Nephron (organoid): ENCODE results near the gene SPATA2L.
A peak's percentile ranks its signal among the peaks of the same experiment; 100 is the strongest.

Experiments used
- H3K27ac Mint-ChIP-seq, 3 experiments: 2 replicates each; pipeline ENCODE4 v1.8.0; 2020; ENCODE audit warnings: mixed read lengths in 3 of 3, mild to moderate bottlenecking in 2 of 3, moderate library complexity in 1 of 3
- H3K27me3 Mint-ChIP-seq: 2 replicates; pipeline ENCODE4 v1.8.0; 2021; ENCODE audit warnings: low read depth, mild to moderate bottlenecking, moderate library complexity, mixed read lengths
- H3K36me3 Mint-ChIP-seq: 2 replicates; pipeline ENCODE4 v1.8.0; 2020; ENCODE audit warnings: low read depth, mixed read lengths
- H3K4me1 Mint-ChIP-seq: 2 replicates; pipeline ENCODE4 v1.8.0; 2020; ENCODE audit warnings: mixed read lengths
- H3K4me3 Mint-ChIP-seq, 3 experiments: 2 replicates each; pipeline ENCODE4 v1.8.0; 2020; ENCODE audit warnings: mild to moderate bottlenecking in 3 of 3, mixed read lengths in 3 of 3, moderate library complexity in 2 of 3
- H3K9me3 Mint-ChIP-seq: 2 replicates; pipeline ENCODE4 v1.8.0; 2020; ENCODE audit warnings: mixed read lengths
- CTCF ChIP-seq, 3 experiments: fragments of 200-600 bp; sonication (generic); IDR thresholded peaks; one replicate each; pipeline ENCODE4 v1.5.0; 2021; ENCODE audit warnings: antibody characterized with exemption in 3 of 3; ENCODE audit not compliant: unreplicated experiment in 3 of 3

The SPATA2L gene

GRCh38 chr16:89657442-89658220, 43.9 kb downstream of the SPATA2L start, which contains the start of the genes CHMP1A and SPATA33:
CHMP1A (minus strand) TSS chr16:89657708; CDS start chr16:89657588, 120 bp downstream.
SPATA33 (plus strand) TSS chr16:89657836; CDS start chr16:89657912, 76 bp downstream.
- H3K4me3 Mint-ChIP-seq: peak within 1 kb of the TSS; percentile 94 to 96 (median 95)
- no peak for TF ChIP-seq CTCF (IDR thresholded peaks at IDR 0.05; ENCODE audit: unreplicated experiment in 3 of 3)
- H3K27ac Mint-ChIP-seq: peak within 1 kb of the TSS; percentile 29 to 63 (median 56)
- H3K9me3 Mint-ChIP-seq: peaks cover 2% of the 10 kb centered on the region
- H3K27me3 Mint-ChIP-seq: no peaks in the 10 kb centered on the region
- peaks cover 43% of the 10 kb centered on the region for H3K36me3 Mint-ChIP-seq
- H3K4me1 Mint-ChIP-seq: peaks cover 11% of the 10 kb centered on the region

- Mint-ChIP-seq H3K4me1 (peaks cover 11% of the 10 kb centered on the region), H3K27me3 (no peaks in the 10 kb centered on the region)
Measured at GRCh38 chr16:89656435-89657121, 44.9 kb downstream of the SPATA2L start.

GRCh38 chr16:89655062-89655643, 46.4 kb downstream of the SPATA2L start:
- no peak overlapping the region for H3K27ac Mint-ChIP-seq
- H3K36me3 Mint-ChIP-seq: peaks cover 22% of the 10 kb centered on the region
- peak overlapping the region; percentile 83 to 95 (median 84) for H3K4me3 Mint-ChIP-seq
- peaks cover 11% of the 10 kb centered on the region for H3K4me1 Mint-ChIP-seq
- TF ChIP-seq CTCF (IDR thresholded peaks at IDR 0.05; ENCODE audit: unreplicated experiment in 3 of 3): no peak
- no peaks in the 10 kb centered on the region for H3K27me3 Mint-ChIP-seq
- no peaks in the 10 kb centered on the region for H3K9me3 Mint-ChIP-seq

More at GRCh38 chr16:89656435-89657121, 44.9 kb downstream of the SPATA2L start:
- Mint-ChIP-seq H3K9me3 (peaks cover 2% of the 10 kb centered on the region), H3K36me3 (peaks cover 34% of the 10 kb centered on the region), H3K4me3 (peak overlapping the region; percentile 83 to 96 (median 95)), H3K27ac (peak overlapping the region in 2 of 3 experiments; percentile 23 to 39)
- no peak for TF ChIP-seq CTCF (IDR thresholded peaks at IDR 0.05; ENCODE audit: unreplicated experiment in 3 of 3)

- no peak for TF ChIP-seq CTCF (IDR thresholded peaks at IDR 0.05; ENCODE audit: unreplicated experiment in 3 of 3)
- Mint-ChIP-seq H3K4me3 (peak overlapping the region; percentile 70 to 82 (median 81)), H3K9me3 (no peaks in the 10 kb centered on the region), H3K36me3 (peaks cover 27% of the 10 kb centered on the region), H3K27me3 (no peaks in the 10 kb centered on the region), H3K27ac (peak overlapping the region in 1 of 3 experiments; percentile 47), H3K4me1 (peaks cover 9% of the 10 kb centered on the region)
Measured at GRCh38 chr16:89653656-89654295, 47.7 kb downstream of the SPATA2L start.

GRCh38 chr16:89651584-89651983, 49.9 kb downstream of the SPATA2L start:
- TF ChIP-seq CTCF (IDR thresholded peaks at IDR 0.05; ENCODE audit: unreplicated experiment in 3 of 3): no peak
- no peaks in the 10 kb centered on the region for H3K9me3 Mint-ChIP-seq
- H3K4me3 Mint-ChIP-seq: no peak overlapping the region
- no peak overlapping the region for H3K27ac Mint-ChIP-seq
- H3K27me3 Mint-ChIP-seq: no peaks in the 10 kb centered on the region
- peaks cover 21% of the 10 kb centered on the region for H3K36me3 Mint-ChIP-seq
- no peaks in the 10 kb centered on the region for H3K4me1 Mint-ChIP-seq
